ENCODE measurements around the gene CST2. TPM values are rescaled to one million over a fixed set of nuclear protein-coding genes. Genes with fewer than 3 reads are reported as not detected.
"Not testable (repeated sequence)": the region's sequence is repeated elsewhere in the genome, so short reads cannot be mapped to it uniquely, and the experiment has no call there.

Gene CST2
- total RNA-seq, 1 donor: not detected

- DNase-seq (ENCODE audit: low read depth): no peak
- no peak overlapping the region for H3K4me3 ChIP-seq (ENCODE audit: low read depth, low read length)
- TF ChIP-seq CTCF (IDR thresholded peaks at IDR 0.05; ENCODE audit: insufficient read depth, low read depth, low read length): no peak
Measured at GRCh38 chr20:23869520-23869919, 43.0 kb upstream of the CST2 start.

- H3K4me3 ChIP-seq (ENCODE audit: low read depth, low read length): no peak overlapping the region
- DNase-seq (ENCODE audit: low read depth): no peak
- no peak for TF ChIP-seq CTCF (IDR thresholded peaks at IDR 0.05; ENCODE audit: insufficient read depth, low read depth, low read length)
Measured at GRCh38 chr20:23868321-23868720, 41.8 kb upstream of the CST2 start.

GRCh38 chr20:23867152-23867776, 40.7 kb upstream of the CST2 start:
- no peak overlapping the region for H3K4me3 ChIP-seq (ENCODE audit: low read depth, low read length)
- no peak for TF ChIP-seq CTCF (IDR thresholded peaks at IDR 0.05; ENCODE audit: insufficient read depth, low read depth, low read length)
- no peak for DNase-seq (ENCODE audit: low read depth)

- not testable (repeated sequence) for DNase-seq (ENCODE audit: low read depth)
Measured at GRCh38 chr20:23860771-23861170, 34.2 kb upstream of the CST2 start.

GRCh38 chr20:23857962-23858595, 31.6 kb upstream of the CST2 start:
- no peak for DNase-seq (ENCODE audit: low read depth)
- H3K4me3 ChIP-seq (ENCODE audit: low read depth, low read length): no peak overlapping the region
- TF ChIP-seq CTCF (IDR thresholded peaks at IDR 0.05; ENCODE audit: insufficient read depth, low read depth, low read length): no peak

More at GRCh38 chr20:23860771-23861170, 34.2 kb upstream of the CST2 start:
- not testable (repeated sequence) for H3K4me3 ChIP-seq (ENCODE audit: low read depth, low read length)

- no peak for DNase-seq (ENCODE audit: low read depth)
- H3K4me3 ChIP-seq (ENCODE audit: low read depth, low read length): no peak overlapping the region
- TF ChIP-seq CTCF (IDR thresholded peaks at IDR 0.05; ENCODE audit: insufficient read depth, low read depth, low read length): no peak
Measured at GRCh38 chr20:23856736-23857135, 30.2 kb upstream of the CST2 start.

- no peak for DNase-seq (ENCODE audit: low read depth)
- no peak for TF ChIP-seq CTCF (IDR thresholded peaks at IDR 0.05; ENCODE audit: insufficient read depth, low read depth, low read length)
- H3K4me3 ChIP-seq (ENCODE audit: low read depth, low read length): no peak overlapping the region
Measured at GRCh38 chr20:23856226-23856625, 29.7 kb upstream of the CST2 start.
